ENCODE data around the gene CARMIL1. TPM values are rescaled to one million over a fixed set of nuclear protein-coding genes. Genes with fewer than 3 reads are reported as not detected.
"Not testable (repeated sequence)": the region's sequence is repeated elsewhere in the genome, so short reads cannot be mapped to it uniquely, and the experiment has no call there.

The CARMIL1 gene
- polyA plus RNA-seq, 1 donor = 106 TPM

DNA sequence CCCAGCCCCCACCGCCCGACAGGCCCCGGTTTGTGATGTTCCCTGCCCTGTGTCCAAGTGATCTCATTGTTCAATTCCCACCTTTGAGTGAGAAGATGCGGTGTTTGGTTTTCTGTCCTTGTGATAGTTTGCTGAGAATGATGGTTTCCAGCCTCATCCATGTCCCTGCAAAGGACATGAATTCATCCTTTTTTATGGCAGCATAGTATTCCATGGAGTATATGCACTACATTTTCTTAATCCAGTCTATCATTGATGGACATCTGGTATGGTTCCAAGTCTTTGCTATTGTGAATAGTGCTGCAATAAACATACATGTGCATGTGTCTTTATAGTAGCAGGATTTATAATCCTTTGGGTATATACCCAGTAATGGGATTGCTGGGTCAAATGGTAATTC, 165.3 kb downstream of the CARMIL1 start:
- DNase-seq = not testable (repeated sequence)

DNA sequence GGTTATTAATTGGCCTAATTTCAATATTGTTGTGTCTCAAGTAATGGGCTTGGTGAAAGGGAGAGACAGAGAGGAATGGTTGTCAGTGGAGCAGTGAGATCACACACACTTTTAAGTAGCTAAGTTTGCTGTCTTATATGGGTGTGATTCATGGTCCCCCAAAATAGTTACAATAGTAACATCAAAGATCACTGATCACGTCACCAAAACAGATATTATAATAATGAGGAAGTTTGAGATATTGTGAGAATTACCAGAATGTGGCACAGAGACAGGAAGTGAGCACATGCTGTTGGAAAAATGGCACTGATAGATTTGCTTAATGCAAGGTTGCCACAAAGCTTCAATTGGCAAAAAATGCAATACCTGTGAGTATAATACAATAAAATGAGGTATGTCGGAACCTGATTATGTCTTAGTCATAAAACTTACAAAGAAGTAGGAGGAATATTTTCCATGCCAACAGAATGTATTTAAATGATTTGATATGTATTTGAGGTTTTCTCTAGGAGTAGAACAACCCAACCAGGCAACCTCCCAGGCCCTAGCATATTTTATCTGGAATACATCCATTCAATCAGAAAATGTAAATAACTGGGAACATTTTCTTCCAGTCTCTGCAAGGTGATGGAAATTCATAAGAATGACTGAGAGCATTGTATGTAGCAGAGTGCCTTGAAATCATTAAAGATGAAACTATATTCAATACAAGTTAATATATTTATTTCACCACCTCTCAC, 167.8 kb downstream of the CARMIL1 start:
- DNase-seq = no peak

DNA sequence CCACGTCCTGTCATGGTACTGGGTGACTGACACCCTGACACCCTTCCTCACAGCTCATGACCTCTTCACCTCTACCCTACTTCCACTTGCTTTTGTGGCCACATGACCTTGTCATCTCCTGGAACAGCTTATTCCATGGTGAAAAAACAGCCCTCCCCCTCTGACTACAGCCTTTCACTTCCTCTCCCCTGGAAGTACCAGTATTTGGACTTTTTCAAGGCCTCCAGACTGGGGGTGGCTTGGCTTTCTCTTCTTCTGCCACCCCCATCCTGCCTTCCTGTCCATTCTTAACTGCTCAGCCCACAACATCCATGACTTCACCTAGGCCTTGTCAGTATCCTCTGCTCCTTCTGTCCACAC, 168.4 kb downstream of the CARMIL1 start:
- DNase-seq = no peak

DNA sequence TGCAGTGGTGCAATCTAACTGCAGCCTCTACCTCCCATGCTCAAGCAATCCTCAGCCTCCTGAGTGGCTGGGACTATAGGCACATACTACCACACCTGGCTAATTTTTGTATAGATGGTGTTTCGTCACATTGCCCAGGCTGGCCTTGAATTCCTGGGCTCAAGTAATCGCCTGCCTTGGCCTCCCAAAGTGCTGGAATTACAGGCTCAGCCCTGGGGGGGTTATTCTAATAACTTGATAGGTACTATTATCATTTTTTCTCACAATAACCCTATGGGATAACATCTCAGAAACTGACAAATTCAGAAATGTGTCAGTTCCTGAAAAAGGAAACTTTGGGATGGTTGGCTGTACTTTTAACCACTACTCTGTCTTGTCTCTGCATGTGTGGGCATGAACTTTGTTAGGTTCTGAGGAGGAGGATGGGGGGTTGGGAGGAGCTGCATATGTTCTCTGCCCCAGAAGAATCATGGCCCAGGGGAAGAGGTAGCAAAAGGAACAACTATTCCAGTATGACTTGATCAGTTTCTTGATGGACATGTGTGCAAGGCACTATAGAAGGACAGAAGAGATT, 169.9 kb downstream of the CARMIL1 start:
- no peak for DNase-seq

DNA sequence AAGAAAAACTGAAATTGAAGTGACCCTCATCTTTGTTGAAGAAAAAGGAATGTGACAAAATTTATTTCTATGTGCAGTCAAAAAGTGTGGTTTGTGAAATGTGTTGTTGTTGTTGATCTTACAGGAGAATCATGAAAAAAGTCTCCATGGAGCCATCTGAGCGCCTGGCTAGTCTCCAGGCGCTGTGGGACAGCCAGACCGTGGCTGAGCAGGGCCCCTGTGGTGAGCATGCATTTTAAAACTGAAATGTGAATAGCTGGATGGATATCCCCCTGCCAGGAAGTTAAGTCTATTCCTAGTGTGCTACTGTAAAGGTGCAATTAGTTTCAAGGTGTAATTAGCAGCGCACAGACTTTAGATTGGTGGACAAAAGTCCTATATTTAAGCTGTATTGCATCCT, 170.6 kb downstream of the CARMIL1 start:
- DNase-seq = no peak

DNA sequence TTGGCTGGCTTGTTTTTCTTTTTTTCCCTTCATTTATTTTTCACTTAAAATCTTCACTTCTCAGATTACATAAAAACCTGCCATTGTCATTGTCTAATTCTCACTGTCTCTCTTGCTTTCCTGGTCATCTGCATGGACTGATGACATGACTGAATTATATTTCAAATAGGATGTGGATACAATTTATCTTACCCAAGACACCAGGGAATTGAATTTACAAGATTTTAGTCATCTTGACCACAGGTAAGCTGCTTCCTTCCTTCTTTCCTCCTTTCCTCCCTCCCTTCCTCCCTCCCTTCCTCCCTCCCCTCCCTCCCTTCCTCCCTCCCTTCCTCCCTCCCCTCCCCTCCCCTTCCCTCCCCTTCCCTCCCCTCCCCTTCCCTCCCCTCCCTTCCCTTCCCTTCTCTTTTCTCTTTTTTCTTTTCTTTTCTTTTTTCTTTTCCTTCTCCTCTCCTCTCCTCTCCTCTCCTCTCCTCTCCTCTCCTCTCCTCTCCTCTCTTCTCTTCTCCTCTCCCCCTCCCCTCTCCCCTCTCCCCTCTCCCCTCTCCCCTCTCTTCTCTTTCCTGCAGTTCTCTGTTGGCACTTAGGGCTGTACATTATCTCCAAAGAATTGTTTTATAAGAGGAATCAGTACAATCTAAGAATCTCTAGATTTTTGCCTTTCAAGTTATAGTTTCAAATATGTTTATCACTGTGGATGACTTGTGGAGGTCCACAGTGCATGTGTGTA, 171.5 kb downstream of the CARMIL1 start:
- no peak for DNase-seq

DNA sequence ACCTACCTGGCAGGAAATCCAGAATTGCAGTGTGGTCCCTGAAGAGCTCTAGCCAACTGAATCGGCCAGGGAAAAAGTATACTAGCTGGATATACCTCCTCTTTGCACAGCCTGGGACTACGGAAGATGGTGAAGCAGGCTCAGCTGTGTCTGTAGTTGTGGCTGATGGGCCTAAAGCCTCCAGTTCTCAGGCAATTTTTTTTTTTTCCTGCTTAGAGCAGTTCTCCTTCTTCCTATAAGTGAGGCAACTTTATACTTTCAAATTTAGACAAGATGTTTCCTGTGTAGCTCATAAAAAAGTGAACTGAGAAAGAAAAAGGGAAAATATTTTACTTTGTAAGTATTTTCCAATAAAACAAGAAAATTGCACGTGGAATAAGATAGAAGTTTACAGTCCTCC, 172.9 kb downstream of the CARMIL1 start:
- DNase-seq = no peak

DNA sequence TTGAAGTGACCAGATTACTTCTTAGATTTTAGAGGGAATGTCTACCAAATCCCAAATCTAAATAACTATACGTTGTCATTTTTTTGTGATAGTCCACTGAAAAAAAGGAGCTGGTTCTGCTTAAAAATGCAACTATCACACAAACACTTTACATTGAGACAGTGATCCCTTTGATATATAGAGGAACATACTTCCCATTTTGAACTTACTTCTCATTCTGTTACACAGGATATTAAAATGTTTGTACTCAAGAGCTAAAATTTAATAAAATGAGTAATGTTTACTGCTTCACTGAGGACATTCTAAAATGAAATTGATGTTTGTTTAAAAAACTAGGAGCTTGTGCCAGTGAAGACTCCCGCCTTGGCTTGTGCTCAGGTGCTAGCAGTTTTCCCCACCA, 174.1 kb downstream of the CARMIL1 start:
- no peak for DNase-seq

DNA sequence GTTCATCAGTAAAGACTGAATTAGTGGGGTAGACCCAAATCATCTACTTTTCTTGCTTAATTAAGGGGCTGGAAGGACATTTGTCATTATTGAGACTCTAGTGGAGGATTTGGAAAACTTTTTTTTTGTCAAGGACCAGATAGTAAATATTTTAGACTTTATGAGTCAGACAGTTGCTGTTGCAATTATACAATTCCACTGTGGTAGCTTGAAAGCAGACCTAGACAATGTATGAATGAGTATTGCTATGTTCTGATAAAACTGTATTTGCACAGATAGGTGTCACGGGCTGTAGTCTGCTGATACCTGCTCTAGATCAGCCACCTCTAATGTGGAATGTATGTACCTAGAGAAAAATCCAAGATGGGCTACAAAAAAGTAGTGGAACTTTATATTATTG, 175.0 kb downstream of the CARMIL1 start:
- DNase-seq = no peak

DNA sequence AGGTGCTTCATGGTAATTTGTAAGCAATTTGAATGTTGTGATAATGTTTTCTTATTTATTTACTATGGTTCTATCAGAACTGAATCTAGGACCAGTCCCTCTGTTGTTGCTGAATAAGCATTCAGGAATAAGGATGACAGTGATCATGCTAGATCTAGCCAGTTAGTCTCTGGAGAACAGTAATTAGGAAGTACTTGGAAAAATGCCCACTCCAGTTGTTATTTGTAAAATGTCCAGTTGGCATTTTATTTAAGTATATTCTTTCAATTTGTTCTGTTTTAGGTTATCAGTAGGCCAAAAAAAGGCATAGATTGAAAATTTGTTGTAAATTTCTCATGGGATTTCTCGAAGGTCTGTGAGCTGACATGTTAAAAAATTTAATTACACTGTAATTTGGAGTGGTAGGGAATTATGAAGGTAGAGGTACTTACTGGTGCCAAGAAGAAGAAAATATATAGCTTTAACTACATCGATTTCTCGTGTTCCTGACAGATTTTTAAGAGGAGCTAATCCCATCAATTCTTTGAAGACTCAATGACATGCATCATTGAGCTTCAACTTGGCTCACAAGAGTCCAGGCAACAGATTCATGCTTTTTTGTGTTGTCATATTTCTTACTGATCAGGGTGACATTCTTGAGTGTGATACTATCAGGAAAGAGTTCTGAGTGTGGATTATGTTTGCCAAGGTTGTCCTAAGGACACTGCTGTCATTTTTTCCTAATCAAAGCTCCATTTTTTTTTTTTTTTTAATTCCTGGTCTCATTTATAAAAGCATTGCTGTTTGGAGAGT, 177.3 kb downstream of the CARMIL1 start:
- DNase-seq = no peak

DNA sequence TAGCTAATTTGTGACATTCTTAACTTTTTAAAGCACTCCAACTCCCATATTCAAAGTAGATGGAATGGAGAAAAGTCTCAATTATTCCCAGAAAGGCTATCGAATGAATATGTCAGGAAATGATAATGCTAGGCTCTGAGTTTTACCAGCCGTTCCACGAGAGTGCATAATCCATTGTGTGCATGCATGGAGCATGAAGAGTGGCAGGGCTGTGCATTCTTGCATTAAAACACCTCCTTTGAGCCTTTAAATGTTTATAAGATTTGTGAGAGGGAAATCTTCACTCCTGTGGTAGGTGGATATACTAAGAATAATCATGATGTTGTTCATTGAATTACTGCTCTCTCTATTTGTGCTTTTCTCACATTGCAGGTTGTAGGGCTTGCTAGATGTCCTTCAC, 178.3 kb downstream of the CARMIL1 start:
- no peak for DNase-seq

DNA sequence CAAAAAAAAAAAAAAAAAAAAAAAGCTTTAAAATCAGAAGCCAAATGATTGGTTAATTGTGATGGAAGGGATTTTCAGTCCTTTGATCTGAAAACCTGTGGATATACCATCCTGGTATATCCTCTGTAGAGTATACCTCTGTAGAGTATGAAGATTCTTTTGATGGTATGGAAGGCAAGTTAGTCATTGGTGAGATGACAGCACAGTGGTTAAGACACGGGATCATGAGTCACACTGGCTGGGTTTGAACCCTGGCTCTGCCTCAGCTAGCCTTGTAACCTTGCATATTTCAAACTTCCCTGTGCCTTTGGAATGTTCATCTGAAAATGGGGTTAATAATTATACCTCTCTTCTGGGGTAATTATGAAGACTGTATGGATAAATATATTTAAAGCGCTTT, 179.3 kb downstream of the CARMIL1 start:
- DNase-seq = no peak

DNA sequence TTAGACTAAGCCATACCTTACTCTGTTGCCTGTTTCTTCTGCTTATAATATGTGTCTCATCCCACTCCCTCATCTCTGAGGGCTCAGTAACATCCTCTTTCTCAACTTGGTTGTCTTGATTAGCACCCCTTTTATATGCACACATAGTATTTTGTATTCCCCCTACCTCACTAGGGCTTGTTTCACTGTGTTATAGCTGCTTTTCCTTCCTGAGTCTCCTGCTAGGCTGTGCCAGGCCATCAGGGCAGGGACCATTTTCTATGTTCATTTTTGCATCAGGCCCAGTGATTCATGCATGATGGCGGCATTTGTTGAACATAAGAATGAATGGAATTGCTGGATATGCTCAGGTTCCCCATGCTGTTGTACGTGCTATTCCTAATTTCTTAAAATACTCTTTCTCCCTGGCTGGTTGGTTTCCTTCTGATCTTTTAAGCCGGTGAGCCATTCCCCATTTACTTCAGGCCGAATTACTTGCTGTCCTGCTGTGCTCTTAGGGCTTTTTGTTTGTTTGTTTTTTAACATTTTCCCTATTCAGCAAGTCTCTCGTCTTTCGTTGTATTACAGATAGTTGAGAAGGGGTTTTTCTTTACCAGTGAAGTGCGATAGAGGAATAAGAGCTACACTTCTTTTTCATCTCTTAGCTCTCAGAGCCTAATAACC, 183.2 kb downstream of the CARMIL1 start:
- no peak for DNase-seq

DNA sequence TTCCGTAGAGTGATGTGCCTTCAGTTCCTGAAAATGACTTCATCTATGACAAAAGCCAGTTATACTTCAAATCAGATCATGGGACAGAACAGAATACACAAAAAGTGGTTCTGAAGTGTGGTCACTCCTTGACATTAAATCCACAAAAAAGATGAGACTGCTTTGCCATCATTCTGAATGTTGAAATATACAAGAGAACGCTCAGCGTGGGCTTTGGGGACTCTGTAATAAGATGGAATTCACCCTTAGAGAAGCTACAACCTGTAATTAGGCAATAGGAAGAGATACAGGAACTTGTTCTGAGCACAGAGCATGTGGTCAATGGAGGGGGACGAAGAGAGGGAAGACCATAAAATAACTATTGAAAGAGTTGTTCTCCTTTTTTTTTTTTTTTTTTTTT, 184.3 kb downstream of the CARMIL1 start:
- no peak for DNase-seq

DNA sequence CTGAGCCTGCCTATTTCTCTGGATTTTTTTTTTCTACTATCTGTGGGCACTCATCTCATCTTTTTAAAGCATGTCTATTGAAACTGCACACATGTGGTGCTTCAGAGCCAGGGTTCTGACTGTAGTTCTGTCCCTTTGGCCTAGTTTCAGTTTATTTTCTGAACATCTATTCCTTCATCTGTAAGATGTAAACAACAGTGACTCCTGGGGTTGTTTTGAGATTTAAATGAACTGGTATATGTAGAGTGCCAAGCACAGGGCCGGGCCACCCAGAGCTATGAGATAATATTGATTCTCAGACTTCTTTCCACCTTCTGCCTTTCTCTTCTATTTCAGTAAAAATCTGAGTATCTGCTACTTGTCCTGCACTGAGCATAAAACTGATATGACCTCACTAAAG, 185.1 kb downstream of the CARMIL1 start:
- DNase-seq = no peak

DNA sequence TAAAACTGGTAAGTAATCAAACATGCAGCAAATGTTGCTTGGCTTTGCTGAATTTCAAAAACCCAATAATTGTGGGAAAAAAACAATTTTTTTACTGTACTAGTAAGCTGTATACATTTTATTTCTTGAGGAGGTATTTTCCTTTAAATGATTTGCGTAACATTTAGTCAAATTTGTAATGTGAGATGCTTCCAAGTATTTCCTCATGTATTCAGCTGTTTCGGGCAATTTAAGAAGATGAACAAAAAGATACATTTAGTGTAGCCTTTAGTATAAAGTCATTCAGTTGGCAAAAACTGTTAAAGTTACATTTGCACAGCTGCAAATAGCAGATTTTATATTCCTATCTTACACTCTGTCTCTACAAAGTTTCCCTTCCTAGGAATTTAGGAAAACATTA, 186.8 kb downstream of the CARMIL1 start:
- no peak for DNase-seq

DNA sequence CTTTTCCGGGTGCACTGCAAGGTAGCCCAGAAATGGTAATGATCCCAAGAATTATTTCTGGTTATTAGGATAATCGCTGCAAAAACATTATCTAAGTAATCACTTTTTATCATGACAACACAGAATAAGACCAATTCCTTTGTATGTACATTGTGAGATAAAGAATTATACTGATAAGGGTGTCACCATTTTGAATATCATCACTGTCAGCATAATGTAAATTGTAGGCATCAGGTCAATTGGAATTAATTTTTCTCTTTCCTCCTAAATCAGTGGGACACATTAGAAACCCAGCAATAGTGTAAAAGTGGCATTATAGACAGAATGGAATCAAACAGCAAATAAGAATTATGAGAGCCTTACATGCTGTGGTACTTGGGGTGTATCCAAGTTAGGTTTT, 189.7 kb downstream of the CARMIL1 start:
- DNase-seq = no peak

DNA sequence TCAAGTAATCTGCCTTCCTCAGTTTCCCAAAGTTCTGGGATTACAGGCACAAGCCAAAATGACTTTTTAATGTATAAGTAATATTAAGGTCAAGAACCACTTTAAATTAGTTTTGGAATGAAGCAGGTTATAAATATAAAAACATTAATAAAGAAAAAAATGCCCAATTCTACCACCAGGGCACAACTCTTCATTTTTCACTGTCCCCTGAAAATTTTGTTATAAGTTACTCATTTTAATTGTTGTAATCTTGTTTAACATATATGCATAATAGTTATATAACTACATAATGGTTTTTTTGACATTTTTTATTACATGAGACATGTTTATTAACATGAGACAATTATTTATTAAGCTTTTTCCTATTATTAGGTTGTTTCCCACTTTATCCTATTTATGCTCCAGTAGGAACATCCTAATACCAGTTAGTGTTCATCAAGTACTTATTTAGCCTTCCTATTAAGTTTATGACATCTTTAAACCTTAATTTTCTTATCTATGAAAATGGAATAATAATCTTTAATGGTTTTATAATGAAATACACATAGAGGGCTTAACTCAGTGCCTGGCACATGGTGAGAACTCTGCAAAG, 190.7 kb downstream of the CARMIL1 start:
- DNase-seq = no peak

DNA sequence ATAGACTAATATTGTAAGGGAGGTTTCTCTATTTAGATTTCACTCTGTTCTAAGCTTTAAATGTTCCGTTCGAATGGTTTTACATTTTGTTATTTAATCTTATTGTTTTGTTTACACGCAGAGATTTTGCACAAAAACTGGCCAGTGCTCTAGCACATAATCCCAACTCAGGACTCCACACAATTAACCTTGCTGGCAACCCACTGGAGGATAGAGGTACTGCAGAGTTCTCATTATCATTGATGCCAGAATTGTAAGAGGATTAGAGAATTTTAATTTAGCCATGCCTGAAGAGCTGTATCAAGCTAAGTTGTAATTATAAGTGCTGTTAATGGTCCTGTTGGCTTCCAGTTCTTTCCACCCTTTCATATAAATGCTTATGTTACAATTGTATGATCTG, 193.1 kb downstream of the CARMIL1 start:
- DNase-seq = no peak

DNA sequence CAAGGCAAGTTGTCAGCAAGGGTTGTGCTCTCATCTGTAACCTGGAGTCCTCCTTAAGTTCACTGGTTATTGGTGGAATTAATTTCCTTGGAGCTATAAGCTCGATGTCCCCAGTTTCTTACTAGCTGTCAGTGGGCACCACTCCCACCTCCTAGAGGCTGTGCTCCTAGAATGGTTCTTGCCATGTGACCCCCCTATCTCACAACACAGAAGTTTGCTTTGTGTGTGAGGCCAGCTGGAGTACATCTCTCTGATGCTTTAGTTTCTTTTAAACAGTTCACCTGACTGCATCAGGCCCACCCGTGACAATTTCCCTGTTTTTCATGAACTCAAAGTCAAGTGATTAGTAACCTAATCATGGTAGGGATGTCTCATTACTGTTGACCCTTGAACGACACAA, 193.7 kb downstream of the CARMIL1 start:
- no peak for DNase-seq

DNA sequence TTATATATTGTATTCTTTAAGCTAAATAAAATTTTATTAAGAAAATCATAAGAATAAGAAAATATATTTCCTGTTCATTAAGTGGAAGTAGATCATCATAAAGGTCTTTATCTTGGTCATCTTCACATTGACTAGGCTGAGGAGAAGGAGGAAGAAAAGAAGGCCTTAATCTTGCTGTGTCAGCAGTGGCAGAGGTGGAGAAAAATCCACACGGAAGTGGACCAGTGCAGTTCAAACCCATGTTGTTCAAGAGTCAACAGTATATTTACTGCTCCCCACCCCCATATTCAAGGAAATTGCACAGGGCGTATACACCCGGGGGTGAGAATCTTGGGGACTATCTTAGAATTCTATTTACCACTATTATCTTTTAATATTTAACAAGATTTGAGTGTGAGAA, 194.3 kb downstream of the CARMIL1 start:
- no peak for DNase-seq

DNA sequence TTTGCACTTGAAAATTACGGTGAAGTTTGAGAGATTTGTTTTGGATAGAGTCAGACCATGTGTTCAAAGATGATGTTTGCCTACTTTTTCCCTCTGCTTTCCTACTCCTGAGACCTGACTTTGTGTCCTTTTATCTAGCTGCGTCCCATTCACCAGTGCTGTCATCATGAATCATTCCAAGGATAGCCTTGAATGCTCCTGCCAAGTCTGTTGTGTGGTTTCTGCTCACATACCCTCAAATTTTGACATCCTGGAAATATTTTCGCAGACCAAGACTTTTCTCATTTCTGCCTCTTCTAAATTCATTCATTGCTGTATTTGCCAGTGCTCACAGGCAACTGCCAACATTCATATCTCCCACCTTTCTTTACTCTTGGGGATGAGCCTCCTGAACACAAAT, 197.0 kb downstream of the CARMIL1 start:
- no peak for DNase-seq

Measured in left kidney (tissue), 2 donors.